IMR-90 (cell line): ENCODE results near the gene EDC4. TPM values are rescaled to one million over a fixed set of nuclear protein-coding genes. Genes with fewer than 3 reads are reported as not detected.
A peak's percentile ranks its signal among the peaks of the same experiment; 100 is the strongest.

Source experiments
- ATAC-seq: fragments of 200-7000 bp; cut with Tn5 transposase; 2 replicates; pipeline ENCODE4 v1.9.1; 2020; ENCODE audit warnings: low read depth, mild to moderate bottlenecking, moderate library complexity
- BruUV-seq: library from RNA; stranded (reverse); fragments of 400-500 nt; replicated peaks from 2 replicates; lab custom pipeline; 2021; lab: Mats Ljungman, UMichigan
- CTCF ChIA-PET: fragments of 300-600 bp; formaldehyde crosslinking; extraction: SDS; loops from one replicate; lab custom pipeline; 2021; ENCODE audit warnings: antibody characterized with exemption; lab: Yijun Ruan, JAX
- POLR2A ChIA-PET: fragments of 300-600 bp; sonication (Branson Sonifier 250); formaldehyde crosslinking; loops from one replicate; lab custom pipeline; 2022; ENCODE audit warnings: antibody characterized with exemption; ENCODE audit not compliant: unreplicated experiment; lab: Charles Lee
- DNase-seq: peaks from one replicate; pipeline ENCODE4 v3.0.0; 2013
- H2AFZ ChIP-seq: replicated peaks from 2 replicates; pipeline ENCODE3; 2013; ENCODE audit warnings: low read length, mild to moderate bottlenecking; ENCODE audit not compliant: poor library complexity
- H2AK5ac ChIP-seq: 2 replicates; pipeline ENCODE4 v1.6.1; 2013; ENCODE audit warnings: low read depth, low read length, inconsistent platforms
- H2AK9ac ChIP-seq: replicated peaks from 2 replicates; pipeline ENCODE3; 2013; ENCODE audit warnings: mild to moderate bottlenecking, low read depth, low read length, moderate library complexity; ENCODE audit not compliant: poor library complexity
- H2BK120ac ChIP-seq: 2 replicates; pipeline ENCODE4 v1.6.1; 2013; ENCODE audit warnings: low read depth, low read length, inconsistent platforms
- H2BK15ac ChIP-seq: 3 replicates; pipeline ENCODE4 v1.6.1; 2013; ENCODE audit warnings: low read depth, low read length, inconsistent platforms
- H2BK20ac ChIP-seq: 2 replicates; pipeline ENCODE4 v1.6.1; 2013; ENCODE audit warnings: low read depth, mild to moderate bottlenecking, inconsistent platforms, low read length, moderate library complexity
- H2BK5ac ChIP-seq: 2 replicates; pipeline ENCODE4 v1.6.1; 2013; ENCODE audit warnings: mild to moderate bottlenecking, low read depth, low read length, inconsistent platforms; ENCODE audit not compliant: poor library complexity, severe bottlenecking
- H3K14ac ChIP-seq: replicated peaks from 2 replicates; pipeline ENCODE4 v1.6.1; 2013; ENCODE audit warnings: low read depth, low read length, inconsistent platforms
- H3K18ac ChIP-seq: 2 replicates; pipeline ENCODE4 v1.6.1; 2013; ENCODE audit warnings: low read depth, low read length, control low read depth
- H3K23ac ChIP-seq: 2 replicates; pipeline ENCODE4 v1.6.1; 2013; ENCODE audit warnings: low read depth, low read length, inconsistent platforms
- H3K27ac ChIP-seq: 2 replicates; pipeline ENCODE4 v1.5.1; 2013; ENCODE audit warnings: mild to moderate bottlenecking, control low read depth, low read length; ENCODE audit not compliant: insufficient read depth
- H3K27me3 ChIP-seq: 2 replicates; pipeline ENCODE4 v1.6.1; 2013; ENCODE audit warnings: low read length; ENCODE audit not compliant: control insufficient read depth, insufficient read depth
- H3K36me3 ChIP-seq: 2 replicates; pipeline ENCODE4 v1.6.1; 2013; ENCODE audit warnings: low read length, mixed read lengths; ENCODE audit not compliant: control insufficient read depth, insufficient read depth
- H3K4ac ChIP-seq: 2 replicates; pipeline ENCODE4 v1.6.1; 2013; ENCODE audit warnings: low read depth, low read length, inconsistent platforms
- H3K4me1 ChIP-seq: 2 replicates; pipeline ENCODE4 v1.6.1; 2013; ENCODE audit warnings: low read length, mixed read lengths; ENCODE audit not compliant: control insufficient read depth, insufficient read depth
- H3K4me2 ChIP-seq: 2 replicates; pipeline ENCODE4 v1.6.1; 2013; ENCODE audit warnings: low read depth, mild to moderate bottlenecking, control low read depth, low read length, moderate library complexity
- H3K4me3 ChIP-seq: 2 replicates; pipeline ENCODE4 v1.5.1; 2013; ENCODE audit warnings: low read depth, mild to moderate bottlenecking, control low read depth, low read length, moderate library complexity; ENCODE audit not compliant: insufficient read depth
- H3K56ac ChIP-seq: 2 replicates; pipeline ENCODE4 v1.6.1; 2013; ENCODE audit warnings: low read length, inconsistent platforms; ENCODE audit not compliant: insufficient read depth; ENCODE audit errors: extremely low read depth
- H3K79me1 ChIP-seq, 2 experiments: 2 replicates each; pipeline ENCODE4 v1.6.1; 2013; ENCODE audit warnings: low read length in 2 of 2, inconsistent platforms in 1 of 2, low read depth in 1 of 2
- H3K9ac ChIP-seq: 2 replicates; pipeline ENCODE4 v1.6.1; 2013; ENCODE audit warnings: low read depth, low read length, control low read depth
- H3K9me1 ChIP-seq: 2 replicates; pipeline ENCODE4 v1.6.1; 2013; ENCODE audit warnings: low read length, inconsistent platforms; ENCODE audit not compliant: insufficient read depth
- H3K9me3 ChIP-seq: 2 replicates; pipeline ENCODE4 v1.6.1; 2013; ENCODE audit warnings: low read length; ENCODE audit not compliant: control insufficient read depth, insufficient read depth
- H4K20me1 ChIP-seq: 2 replicates; pipeline ENCODE4 v1.6.1; 2013; ENCODE audit warnings: low read length, inconsistent platforms; ENCODE audit not compliant: insufficient read depth
- H4K5ac ChIP-seq: 2 replicates; pipeline ENCODE4 v1.6.1; 2013; ENCODE audit warnings: mild to moderate bottlenecking, low read depth, low read length, control low read depth
- H4K8ac ChIP-seq, 2 experiments: 2 replicates each; pipeline ENCODE4 v1.6.1; 2013; ENCODE audit warnings: low read depth in 2 of 2, low read length in 2 of 2, control low read depth in 1 of 2, inconsistent platforms in 1 of 2
- H4K91ac ChIP-seq: 2 replicates; pipeline ENCODE4 v1.6.1; 2013; ENCODE audit warnings: low read depth, low read length, inconsistent platforms; ENCODE audit not compliant: insufficient read depth
- CEBPB ChIP-seq: IDR thresholded peaks from 2 replicates; pipeline ENCODE4 v1.6.1; 2012; ENCODE audit warnings: low read depth, low read length, improper control_type of control experiment
- CHD1 ChIP-seq: IDR thresholded peaks from 2 replicates; pipeline ENCODE4 v1.6.1; 2012; ENCODE audit warnings: low read depth, low read length, improper control_type of control experiment
- MAFK ChIP-seq: IDR thresholded peaks from 2 replicates; pipeline ENCODE4 v1.6.1; 2012; ENCODE audit warnings: low read depth, low read length, improper control_type of control experiment
- MXI1 ChIP-seq: IDR thresholded peaks from 2 replicates; pipeline ENCODE4 v1.6.1; 2012; ENCODE audit warnings: low read depth, mild to moderate bottlenecking, low read length, moderate library complexity, borderline replicate concordance
- NFE2L2 ChIP-seq: fragments of 150-350 bp; IDR thresholded peaks from 2 replicates; pipeline ENCODE4 v1.6.1; 2016; ENCODE audit warnings: low read depth, mild to moderate bottlenecking, low read length
- POLR2A ChIP-seq: IDR thresholded peaks from 2 replicates; pipeline ENCODE4 v1.6.1; 2012; ENCODE audit warnings: mild to moderate bottlenecking, low read depth, low read length
- RAD21 ChIP-seq: IDR thresholded peaks from 2 replicates; pipeline ENCODE4 v1.6.1; 2012; ENCODE audit warnings: low read length, improper control_type of control experiment
- RCOR1 ChIP-seq: IDR thresholded peaks from 2 replicates; pipeline ENCODE4 v1.6.1; 2012; ENCODE audit warnings: mild to moderate bottlenecking, low read length, improper control_type of control experiment; ENCODE audit not compliant: insufficient replicate concordance
- RFX5 ChIP-seq: IDR thresholded peaks from 2 replicates; pipeline ENCODE4 v1.8.0; 2012; ENCODE audit warnings: low read depth, mild to moderate bottlenecking, low read length, moderate library complexity
- SMC3 ChIP-seq: fragments of 150-350 bp; IDR thresholded peaks from 2 replicates; pipeline ENCODE4 v1.6.1; 2016; ENCODE audit warnings: low read depth, mild to moderate bottlenecking, antibody characterized with exemption, low read length, moderate library complexity
- WGBS, 2 experiments: methylation state at CpG; one replicate each; pipeline versions ENCODE4 v1.1.5 to v1.1.7; 2013; ENCODE audit warnings: missing lambda C conversion rate in 2 of 2; ENCODE audit not compliant: insufficient read length in 1 of 2; ENCODE audit errors: extremely low coverage in 2 of 2; 5-methylcytosine and 5-hydroxymethylcytosine counted together
- dilution Hi-C: fragments of 300-500 bp; cut with HindIII; formaldehyde crosslinking; loops from one replicate; pipeline ENCODE4 v1.14.3; 2018; ENCODE audit warnings: low sequenced_read_pairs; ENCODE audit not compliant: unreplicated experiment
- in situ Hi-C: fragments of 300-500 bp; cut with MboI; formaldehyde crosslinking; loops from 3 replicates; pipeline ENCODE4 v1.14.3; 2019; ENCODE audit warnings: low sequenced_read_pairs, inconsistent platforms, mixed read lengths
- intact Hi-C: fragments of 100-400 bp; cut with micrococcal nuclease; formaldehyde crosslinking; loops from 2 replicates; pipeline ENCODE4 v1.10.0; 2022
- polyA plus RNA-seq, 3 experiments: library from polyadenylated mRNA; depleted of rRNA; stranded (reverse); fragments of >200 nt; gene quantifications; 2 replicates each; pipeline ENCODE4 v1.2.3, GENCODE V29; 2012; ENCODE audit warnings: low replicate concordance in 1 of 3
- total RNA-seq: library from RNA; depleted of rRNA; stranded (reverse); fragments of >200 nt; gene quantifications from 2 replicates; pipeline ENCODE4 v1.2.3, GENCODE V29; 2012
- TF ChIP-seq, protein P1 (sequence below): conservative IDR thresholded peaks from 2 replicates; pipeline ENCODE4 v1.5.1; 2012; ENCODE audit warnings: mild to moderate bottlenecking, low read depth, low read length, improper control_type of control experiment
- TF ChIP-seq, protein P2 (sequence below): fragments of 150-350 bp; IDR thresholded peaks from 2 replicates; pipeline ENCODE4 v1.6.1; 2017; ENCODE audit warnings: mild to moderate bottlenecking, antibody characterized with exemption, low read length, low read depth
- TF ChIP-seq, protein P3 (sequence below): fragments of 150-350 bp; IDR thresholded peaks from 2 replicates; pipeline ENCODE4 v1.6.1; 2016; ENCODE audit warnings: low read depth, mild to moderate bottlenecking, low read length, moderate library complexity, borderline replicate concordance

Gene EDC4
- total and polyA plus RNA-seq, 2 of the 4 experiments (the other 2 are of a cell fraction): 33.2 to 64.0 TPM

DNA sequence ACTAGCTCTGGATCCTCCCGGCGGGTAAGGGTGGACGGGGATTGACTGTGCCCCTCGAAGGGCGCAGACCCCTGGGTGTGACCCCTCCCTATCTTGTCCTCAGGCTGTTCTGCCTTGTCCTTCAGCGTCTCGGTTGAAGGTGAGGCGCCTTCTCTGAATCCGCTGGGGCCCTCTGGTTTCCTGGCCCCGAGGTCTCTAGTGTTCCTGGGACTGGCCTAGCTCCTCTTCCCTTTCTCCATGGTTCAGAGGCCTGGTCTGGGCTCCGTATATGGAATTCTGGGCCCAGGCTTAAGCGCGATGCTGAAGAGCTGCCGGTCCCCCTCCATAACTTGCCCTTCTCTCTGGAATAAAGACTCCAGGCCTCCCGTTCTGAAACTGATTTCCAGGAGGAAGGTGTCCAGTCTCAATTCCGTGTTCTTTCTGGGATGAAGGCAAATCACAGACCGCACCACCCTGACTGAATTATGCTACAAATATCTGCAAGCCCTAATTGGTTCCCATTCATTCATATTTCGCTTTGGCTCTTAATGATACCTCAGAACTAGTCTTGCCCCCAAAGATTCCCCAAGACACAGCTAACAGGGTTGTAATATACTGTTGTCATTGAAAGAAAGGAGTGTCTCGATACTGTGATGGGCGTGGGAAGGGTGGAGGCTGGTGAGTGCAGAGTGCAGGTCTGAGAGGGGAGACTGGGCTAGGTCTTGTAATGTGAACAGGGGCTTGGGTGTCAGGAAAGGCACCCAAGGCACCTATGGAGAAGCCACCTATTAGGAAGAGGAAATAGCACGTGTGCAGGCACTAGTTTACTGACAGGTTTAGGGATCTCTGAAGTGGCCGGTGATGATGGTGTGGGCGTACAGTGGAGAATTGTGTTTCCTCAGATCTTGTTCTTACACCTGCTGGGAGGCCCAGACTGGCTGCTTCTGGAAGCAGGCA, 851 bp downstream of the EDC4 start:
- Histone ChIP-seq H2AK5ac (peak overlapping the region; percentile 74), H3K14ac (peak overlapping the region; percentile 67), H3K27me3 (no peaks in the 10 kb centered on the region), H4K91ac (0 out of 2 replicates have a peak overlapping the region, but pooled peaks have one; percentile 24), H3K9me1 (peaks cover 18% of the 10 kb centered on the region), H4K20me1 (peaks cover 49% of the 10 kb centered on the region), H3K4me3 (peak overlapping the region; percentile 89), H3K4me2 (peak overlapping the region; percentile 95), H2BK15ac (no peak overlapping the region), H3K4ac (peak overlapping the region; percentile 53), H3K18ac (no peak overlapping the region; the same call in 1 of the 2 replicates), H2AK9ac (peak overlapping the region; percentile 84), H2BK20ac (no peak overlapping the region), H3K4me1 (peaks cover 10% of the 10 kb centered on the region), H2AFZ (peak overlapping the region; percentile 95), H3K56ac (peak overlapping the region; percentile 80), H3K36me3 (peaks cover 51% of the 10 kb centered on the region), H3K79me1 (peaks cover 29 to 75% of the 10 kb centered on the region in 2 experiments), H4K8ac (peak overlapping the region; percentile 53 to 64; a peak in 3 of 4 replicates), H2BK5ac (peak overlapping the region; percentile 59), H3K9ac (peak overlapping the region; percentile 95), H3K27ac (peak overlapping the region; percentile 82), H4K5ac (peak overlapping the region; percentile 43; the same call in 1 of the 2 replicates), H3K9me3 (no peaks in the 10 kb centered on the region), H2BK120ac (no peak overlapping the region), H3K23ac (peak overlapping the region; percentile 19)
- TF ChIP-seq, protein P1, sequence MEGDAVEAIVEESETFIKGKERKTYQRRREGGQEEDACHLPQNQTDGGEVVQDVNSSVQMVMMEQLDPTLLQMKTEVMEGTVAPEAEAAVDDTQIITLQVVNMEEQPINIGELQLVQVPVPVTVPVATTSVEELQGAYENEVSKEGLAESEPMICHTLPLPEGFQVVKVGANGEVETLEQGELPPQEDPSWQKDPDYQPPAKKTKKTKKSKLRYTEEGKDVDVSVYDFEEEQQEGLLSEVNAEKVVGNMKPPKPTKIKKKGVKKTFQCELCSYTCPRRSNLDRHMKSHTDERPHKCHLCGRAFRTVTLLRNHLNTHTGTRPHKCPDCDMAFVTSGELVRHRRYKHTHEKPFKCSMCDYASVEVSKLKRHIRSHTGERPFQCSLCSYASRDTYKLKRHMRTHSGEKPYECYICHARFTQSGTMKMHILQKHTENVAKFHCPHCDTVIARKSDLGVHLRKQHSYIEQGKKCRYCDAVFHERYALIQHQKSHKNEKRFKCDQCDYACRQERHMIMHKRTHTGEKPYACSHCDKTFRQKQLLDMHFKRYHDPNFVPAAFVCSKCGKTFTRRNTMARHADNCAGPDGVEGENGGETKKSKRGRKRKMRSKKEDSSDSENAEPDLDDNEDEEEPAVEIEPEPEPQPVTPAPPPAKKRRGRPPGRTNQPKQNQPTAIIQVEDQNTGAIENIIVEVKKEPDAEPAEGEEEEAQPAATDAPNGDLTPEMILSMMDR: no peak
- TF ChIP-seq NFE2L2 (no peak), CHD1 (no peak), SMC3 (no peak), MXI1 (no peak), CEBPB (no peak), RAD21 (no peak), POLR2A (no peak), RFX5 (no peak), MAFK (no peak), RCOR1 (no peak)
- TF ChIP-seq, protein P2, sequence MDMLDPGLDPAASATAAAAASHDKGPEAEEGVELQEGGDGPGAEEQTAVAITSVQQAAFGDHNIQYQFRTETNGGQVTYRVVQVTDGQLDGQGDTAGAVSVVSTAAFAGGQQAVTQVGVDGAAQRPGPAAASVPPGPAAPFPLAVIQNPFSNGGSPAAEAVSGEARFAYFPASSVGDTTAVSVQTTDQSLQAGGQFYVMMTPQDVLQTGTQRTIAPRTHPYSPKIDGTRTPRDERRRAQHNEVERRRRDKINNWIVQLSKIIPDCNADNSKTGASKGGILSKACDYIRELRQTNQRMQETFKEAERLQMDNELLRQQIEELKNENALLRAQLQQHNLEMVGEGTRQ: no peak
- TF ChIP-seq, protein P3, sequence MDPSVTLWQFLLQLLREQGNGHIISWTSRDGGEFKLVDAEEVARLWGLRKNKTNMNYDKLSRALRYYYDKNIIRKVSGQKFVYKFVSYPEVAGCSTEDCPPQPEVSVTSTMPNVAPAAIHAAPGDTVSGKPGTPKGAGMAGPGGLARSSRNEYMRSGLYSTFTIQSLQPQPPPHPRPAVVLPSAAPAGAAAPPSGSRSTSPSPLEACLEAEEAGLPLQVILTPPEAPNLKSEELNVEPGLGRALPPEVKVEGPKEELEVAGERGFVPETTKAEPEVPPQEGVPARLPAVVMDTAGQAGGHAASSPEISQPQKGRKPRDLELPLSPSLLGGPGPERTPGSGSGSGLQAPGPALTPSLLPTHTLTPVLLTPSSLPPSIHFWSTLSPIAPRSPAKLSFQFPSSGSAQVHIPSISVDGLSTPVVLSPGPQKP: no peak
- in situ Hi-C loops: no loop called here
- ATAC-seq (peak; percentile 40), DNase-seq (peak; percentile 7)
- BruUV-seq: no TSS peak
- ChIA-PET CTCF (interaction anchor here (1.2 to 1.8 kb wide), 2 partner anchors 11 to 204 kb away, joined by 3 to 7 read pairs; partner anchors contain the start of gene NRN1L), POLR2A (no interaction called here)
- dilution Hi-C loops: no loop called here
- 30% methylated on average over 2 of the region's 23 CpGs; no CpG with 5 or more reads in 1 of the 2 experiments for WGBS, 2 experiments
- intact Hi-C loops: loop anchor here (2.0 kb wide), 1 partner anchor 27 kb away; the partner anchor contains the start of genes CENPT and NUTF2
